Measurements from ENCODE around the gene DOCK2.
"Not testable (repeated sequence)": the region's sequence is repeated elsewhere in the genome, so short reads cannot be mapped to it uniquely, and the experiment has no call there.

Gene DOCK2

GRCh38 chr5:169789417-169789940, 152.4 kb downstream of the DOCK2 start:
- no peak for DNase-seq (ENCODE audit: low spot score)

GRCh38 chr5:169791251-169791650, 154.2 kb downstream of the DOCK2 start:
- DNase-seq (ENCODE audit: low spot score), result no peak

- no peak for DNase-seq (ENCODE audit: low spot score)
Observed at GRCh38 chr5:169795338-169795737, 158.3 kb downstream of the DOCK2 start.

GRCh38 chr5:169796731-169797130, 159.7 kb downstream of the DOCK2 start:
- no peak for DNase-seq (ENCODE audit: low spot score)

GRCh38 chr5:169797577-169797976, 160.5 kb downstream of the DOCK2 start:
- DNase-seq (ENCODE audit: low spot score), result no peak

GRCh38 chr5:169798438-169798837, 161.4 kb downstream of the DOCK2 start:
- DNase-seq (ENCODE audit: low spot score), result no peak

GRCh38 chr5:169798906-169799660, 162.0 kb downstream of the DOCK2 start:
- no peak for DNase-seq (ENCODE audit: low spot score)

GRCh38 chr5:169801324-169801777, 164.3 kb downstream of the DOCK2 start:
- no peak for DNase-seq (ENCODE audit: low spot score)

- no peak for DNase-seq (ENCODE audit: low spot score)
Observed at GRCh38 chr5:169801781-169802180, 164.7 kb downstream of the DOCK2 start.

- peak; percentile 85 for DNase-seq (ENCODE audit: low spot score)
Observed at GRCh38 chr5:169803077-169803981, 166.3 kb downstream of the DOCK2 start.

- peak; percentile 13 for DNase-seq (ENCODE audit: low spot score)
Observed at GRCh38 chr5:169804861-169805260, 167.8 kb downstream of the DOCK2 start.

- DNase-seq (ENCODE audit: low spot score), result no peak
Observed at GRCh38 chr5:169805527-169805934, 168.5 kb downstream of the DOCK2 start.

- no peak for DNase-seq (ENCODE audit: low spot score)
Observed at GRCh38 chr5:169805937-169806700, 169.0 kb downstream of the DOCK2 start.

- no peak for DNase-seq (ENCODE audit: low spot score)
Observed at GRCh38 chr5:169808118-169808581, 171.1 kb downstream of the DOCK2 start.

GRCh38 chr5:169808880-169809279, 171.8 kb downstream of the DOCK2 start:
- not testable (repeated sequence) for DNase-seq (ENCODE audit: low spot score)

GRCh38 chr5:169809281-169809680, 172.2 kb downstream of the DOCK2 start:
- no peak for DNase-seq (ENCODE audit: low spot score)

- no peak for DNase-seq (ENCODE audit: low spot score)
Observed at GRCh38 chr5:169810524-169810923, 173.4 kb downstream of the DOCK2 start.

- DNase-seq (ENCODE audit: low spot score), result no peak
Observed at GRCh38 chr5:169811023-169811422, 173.9 kb downstream of the DOCK2 start.

GRCh38 chr5:169811680-169812079, 174.6 kb downstream of the DOCK2 start:
- no peak for DNase-seq (ENCODE audit: low spot score)

- DNase-seq (ENCODE audit: low spot score), result no peak
Observed at GRCh38 chr5:169812786-169813185, 175.7 kb downstream of the DOCK2 start.

- no peak for DNase-seq (ENCODE audit: low spot score)
Observed at GRCh38 chr5:169814045-169814444, 177.0 kb downstream of the DOCK2 start.

GRCh38 chr5:169814522-169814921, 177.4 kb downstream of the DOCK2 start:
- DNase-seq (ENCODE audit: low spot score), result no peak
